ENCODE measurements around the gene RPRD1B. TPM values are rescaled to one million over a fixed set of nuclear protein-coding genes. Genes with fewer than 3 reads are reported as not detected.
A peak's percentile ranks its signal among the peaks of the same experiment; 100 is the strongest.

Gene RPRD1B
- total RNA-seq, 1 donor from 2014 or later, result 39.4 TPM

DNA sequence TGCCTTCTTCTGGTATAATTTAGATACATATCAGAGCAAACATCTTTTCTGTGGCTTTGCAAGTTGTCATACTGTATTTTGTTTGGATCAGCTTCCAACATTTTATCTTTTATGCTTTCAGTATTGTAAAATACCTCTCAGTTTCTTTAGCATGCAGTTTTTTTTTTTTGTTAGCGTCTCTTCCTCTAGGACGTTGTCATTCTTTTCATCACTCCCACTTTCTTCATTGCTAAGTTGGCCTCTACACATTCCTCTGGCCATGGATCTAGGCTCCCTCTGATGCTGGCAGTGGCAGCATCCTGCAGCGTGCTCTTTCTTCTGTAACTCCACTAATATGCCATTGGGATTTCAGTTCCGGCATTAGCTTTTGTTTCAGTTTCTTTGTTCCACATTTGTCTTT lies 21.7 kb downstream of the RPRD1B start:
- no peaks in the 10 kb centered on the region for H3K9me3 Mint-ChIP-seq
- DNase-seq (ENCODE audit: low spot score), result no peak
- no peak overlapping the region for H3K27ac Mint-ChIP-seq
- H3K36me3 Mint-ChIP-seq (ENCODE audit: low read depth), result peaks cover 49% of the 10 kb centered on the region
- intact Hi-C loops (cut with micrococcal nuclease), result loop anchor here (10.0 kb wide), 1 partner anchor 50 kb away; no protein-coding TSS in a partner anchor
- no peak overlapping the region for H3K4me3 Mint-ChIP-seq (ENCODE audit: low read depth)
- no peaks in the 10 kb centered on the region for H3K27me3 Mint-ChIP-seq (ENCODE audit: low read depth)
- peaks cover 37% of the 10 kb centered on the region for H3K4me1 Mint-ChIP-seq (ENCODE audit: low read depth)

DNA sequence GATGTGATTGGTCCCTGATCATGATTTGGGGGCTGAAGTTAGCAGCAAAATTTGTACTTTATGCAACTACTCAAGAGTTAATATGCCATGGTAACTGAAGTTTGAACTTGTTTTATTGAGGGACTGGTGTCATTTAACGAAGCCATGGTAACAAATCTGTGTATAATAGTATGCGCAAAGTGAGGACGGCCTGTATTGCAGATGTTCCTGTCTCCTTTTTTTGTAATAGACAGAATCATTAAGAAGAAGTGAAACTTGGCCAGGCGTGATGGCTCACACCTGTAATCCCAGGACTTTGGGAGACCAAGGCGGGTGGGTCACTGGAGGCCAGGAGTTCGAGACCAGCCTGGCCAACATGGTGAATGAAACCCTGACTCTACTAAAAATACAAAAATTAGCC lies 22.3 kb downstream of the RPRD1B start:
- Mint-ChIP-seq H3K36me3 (ENCODE audit: low read depth) (peaks cover 52% of the 10 kb centered on the region), H3K9me3 (no peaks in the 10 kb centered on the region), H3K4me1 (ENCODE audit: low read depth) (peaks cover 36% of the 10 kb centered on the region), H3K4me3 (ENCODE audit: low read depth) (no peak overlapping the region), H3K27me3 (ENCODE audit: low read depth) (no peaks in the 10 kb centered on the region), H3K27ac (no peak overlapping the region)
- no peak for DNase-seq (ENCODE audit: low spot score)
- intact Hi-C loops (cut with micrococcal nuclease), result loop anchor here (10.0 kb wide), 1 partner anchor 51 kb away; no protein-coding TSS in a partner anchor

- Mint-ChIP-seq H3K27me3 (ENCODE audit: low read depth) (no peaks in the 10 kb centered on the region), H3K4me1 (ENCODE audit: low read depth) (peaks cover 35% of the 10 kb centered on the region), H3K36me3 (ENCODE audit: low read depth) (peaks cover 46% of the 10 kb centered on the region), H3K27ac (peak overlapping the region; percentile 79), H3K4me3 (ENCODE audit: low read depth) (no peak overlapping the region), H3K9me3 (no peaks in the 10 kb centered on the region)
- DNase-seq (ENCODE audit: low spot score), result peak; percentile 50
- intact Hi-C loops (cut with micrococcal nuclease), result loop anchor here (1.0 to 10.0 kb wide), 3 partner anchors 53 to 164 kb away; partner anchors contain the start of gene TGM2
Observed at GRCh38 chr20:38057351-38057972, 23.9 kb downstream of the RPRD1B start.

GRCh38 chr20:38059832-38060231 lies 26.3 kb downstream of the RPRD1B start:
- DNase-seq (ENCODE audit: low spot score), result no peak
- intact Hi-C loops (cut with micrococcal nuclease), result loop anchor here (10.0 kb wide), 1 partner anchor 55 kb away; no protein-coding TSS in a partner anchor
- Mint-ChIP-seq H3K27me3 (ENCODE audit: low read depth) (no peaks in the 10 kb centered on the region), H3K4me3 (ENCODE audit: low read depth) (no peak overlapping the region), H3K36me3 (ENCODE audit: low read depth) (peaks cover 51% of the 10 kb centered on the region), H3K9me3 (no peaks in the 10 kb centered on the region), H3K4me1 (ENCODE audit: low read depth) (peaks cover 27% of the 10 kb centered on the region), H3K27ac (no peak overlapping the region)

DNA sequence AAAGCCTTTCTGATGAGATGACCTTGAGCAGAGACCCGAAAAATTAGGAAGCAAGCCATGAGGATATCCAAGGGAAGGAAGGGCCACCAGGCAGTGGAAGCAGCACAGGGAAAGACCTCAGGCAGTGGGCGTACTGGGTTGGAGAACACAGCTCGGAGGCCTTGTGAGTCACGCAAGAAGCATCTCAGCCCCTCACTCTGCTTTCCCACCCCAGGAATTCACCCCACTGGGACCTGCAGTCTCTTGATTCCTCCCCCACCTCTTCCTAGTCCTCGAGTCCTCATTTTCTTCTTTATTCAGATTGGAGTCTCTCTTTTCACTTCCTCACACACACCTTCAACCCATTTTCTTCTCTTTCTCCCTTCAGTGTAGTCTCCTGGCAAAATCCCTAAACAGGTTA lies 27.0 kb downstream of the RPRD1B start:
- intact Hi-C loops (cut with micrococcal nuclease), result no loop called here
- Mint-ChIP-seq H3K27ac (no peak overlapping the region), H3K27me3 (ENCODE audit: low read depth) (no peaks in the 10 kb centered on the region), H3K36me3 (ENCODE audit: low read depth) (peaks cover 51% of the 10 kb centered on the region), H3K4me3 (ENCODE audit: low read depth) (no peak overlapping the region), H3K9me3 (no peaks in the 10 kb centered on the region), H3K4me1 (ENCODE audit: low read depth) (peaks cover 23% of the 10 kb centered on the region)
- no peak for DNase-seq (ENCODE audit: low spot score)

DNA sequence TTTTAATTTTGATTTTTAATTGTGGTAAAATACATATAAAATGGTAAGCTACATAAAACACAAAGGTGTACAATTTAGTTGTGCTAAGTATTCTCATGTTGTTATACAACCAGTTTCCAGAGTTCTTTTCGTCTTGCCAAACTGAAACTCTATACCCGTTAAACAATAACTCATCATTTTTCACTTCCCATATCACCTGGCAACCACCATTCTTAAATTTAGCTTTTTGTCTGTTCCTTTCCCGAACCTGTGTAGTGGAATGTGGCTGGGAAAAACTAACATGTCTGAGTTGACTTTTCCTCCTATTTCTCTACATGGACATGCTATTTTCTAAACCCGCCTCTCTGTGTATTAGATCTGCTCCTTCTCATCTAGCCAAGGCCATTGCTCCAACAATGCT lies 27.6 kb downstream of the RPRD1B start:
- H3K4me3 Mint-ChIP-seq (ENCODE audit: low read depth), result no peak overlapping the region
- H3K36me3 Mint-ChIP-seq (ENCODE audit: low read depth), result peaks cover 54% of the 10 kb centered on the region
- no peaks in the 10 kb centered on the region for H3K27me3 Mint-ChIP-seq (ENCODE audit: low read depth)
- no peak overlapping the region for H3K27ac Mint-ChIP-seq
- H3K9me3 Mint-ChIP-seq, result no peaks in the 10 kb centered on the region
- no peak for DNase-seq (ENCODE audit: low spot score)
- peaks cover 20% of the 10 kb centered on the region for H3K4me1 Mint-ChIP-seq (ENCODE audit: low read depth)
- intact Hi-C loops (cut with micrococcal nuclease), result no loop called here

GRCh38 chr20:38062890-38063289 lies 29.3 kb downstream of the RPRD1B start:
- no peak overlapping the region for H3K27ac Mint-ChIP-seq
- H3K36me3 Mint-ChIP-seq (ENCODE audit: low read depth), result peaks cover 56% of the 10 kb centered on the region
- no peak overlapping the region for H3K4me3 Mint-ChIP-seq (ENCODE audit: low read depth)
- intact Hi-C loops (cut with micrococcal nuclease), result no loop called here
- no peaks in the 10 kb centered on the region for H3K27me3 Mint-ChIP-seq (ENCODE audit: low read depth)
- no peak for DNase-seq (ENCODE audit: low spot score)
- H3K9me3 Mint-ChIP-seq, result no peaks in the 10 kb centered on the region
- H3K4me1 Mint-ChIP-seq (ENCODE audit: low read depth), result peaks cover 8% of the 10 kb centered on the region

GRCh38 chr20:38063911-38064530 lies 30.5 kb downstream of the RPRD1B start:
- H3K36me3 Mint-ChIP-seq (ENCODE audit: low read depth), result peaks cover 59% of the 10 kb centered on the region
- H3K27ac Mint-ChIP-seq, result no peak overlapping the region

DNA sequence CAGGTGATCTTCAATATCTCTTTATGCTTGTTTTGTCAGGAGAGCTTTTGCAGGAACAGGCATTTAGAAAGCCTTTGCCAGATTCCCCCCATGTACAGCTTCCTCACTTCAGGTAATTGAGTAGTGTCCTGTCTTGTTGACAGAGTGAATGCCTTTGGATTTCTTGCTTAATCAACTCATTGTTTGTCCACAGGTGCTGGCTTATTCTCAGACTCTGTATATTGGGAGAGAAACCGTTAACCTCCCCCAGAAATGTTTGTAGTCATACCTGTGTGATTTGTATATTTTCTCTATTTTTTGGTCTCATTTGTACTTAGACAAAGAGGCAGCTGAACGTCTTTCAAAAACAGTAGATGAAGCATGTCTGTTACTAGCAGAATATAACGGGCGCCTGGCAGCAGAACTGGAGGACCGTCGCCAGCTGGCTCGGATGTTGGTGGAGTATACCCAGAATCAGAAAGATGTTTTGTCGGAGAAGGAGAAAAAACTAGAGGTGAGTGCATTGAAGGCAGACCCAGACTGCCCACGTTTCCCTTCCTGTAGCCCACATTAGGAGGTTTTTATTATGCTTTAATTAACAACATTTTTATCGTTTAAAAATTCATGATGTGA lies 32.3 kb downstream of the RPRD1B start:
- Mint-ChIP-seq H3K4me3 (ENCODE audit: low read depth) (no peak overlapping the region), H3K27me3 (ENCODE audit: low read depth) (no peaks in the 10 kb centered on the region), H3K4me1 (ENCODE audit: low read depth) (no peaks in the 10 kb centered on the region), H3K9me3 (no peaks in the 10 kb centered on the region), H3K36me3 (ENCODE audit: low read depth) (peaks cover 55% of the 10 kb centered on the region), H3K27ac (no peak overlapping the region)
- no peak for DNase-seq (ENCODE audit: low spot score)
- intact Hi-C loops (cut with micrococcal nuclease), result no loop called here

More at GRCh38 chr20:38063911-38064530, 30.5 kb downstream of the RPRD1B start:
- no peak overlapping the region for H3K4me3 Mint-ChIP-seq (ENCODE audit: low read depth)
- DNase-seq (ENCODE audit: low spot score), result no peak
- H3K4me1 Mint-ChIP-seq (ENCODE audit: low read depth), result peaks cover 8% of the 10 kb centered on the region
- no peaks in the 10 kb centered on the region for H3K27me3 Mint-ChIP-seq (ENCODE audit: low read depth)
- H3K9me3 Mint-ChIP-seq, result no peaks in the 10 kb centered on the region
- intact Hi-C loops (cut with micrococcal nuclease), result no loop called here

DNA sequence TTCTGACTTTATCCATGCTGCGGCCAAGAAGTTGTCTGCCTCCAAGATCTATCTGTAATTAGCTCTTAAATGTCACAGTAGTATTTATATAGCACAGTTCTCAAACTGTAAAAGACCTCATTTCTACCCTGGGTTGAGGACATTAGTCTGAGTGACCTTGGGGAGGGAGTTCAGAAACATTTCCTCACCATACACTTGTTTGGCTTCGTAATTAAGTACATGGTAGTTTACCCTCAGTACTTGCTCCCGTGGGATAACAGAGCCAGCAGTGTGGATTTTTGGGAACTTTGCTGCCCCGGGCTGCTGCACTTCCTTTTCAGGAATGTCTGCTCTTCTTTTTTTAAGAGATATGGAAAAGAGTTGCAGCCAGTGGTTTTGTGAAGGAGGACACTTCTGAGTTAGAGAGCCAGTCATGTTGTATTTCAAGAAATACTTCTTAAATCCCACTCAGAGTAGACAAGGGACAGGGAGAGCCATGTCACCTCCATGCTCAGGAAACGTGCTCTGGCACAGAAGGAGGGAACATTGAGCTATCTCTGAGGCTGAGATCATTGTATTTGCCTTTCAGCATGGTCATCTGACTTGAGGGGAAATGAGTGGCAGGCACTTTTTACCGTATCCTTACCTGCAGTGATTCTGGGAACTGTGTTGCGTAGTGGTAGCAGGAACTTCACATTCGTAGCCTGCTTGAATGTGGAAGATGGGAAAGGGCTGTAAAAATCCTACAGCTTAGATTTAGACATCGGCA lies 33.6 kb downstream of the RPRD1B start:
- Mint-ChIP-seq H3K4me1 (ENCODE audit: low read depth) (no peaks in the 10 kb centered on the region), H3K27me3 (ENCODE audit: low read depth) (no peaks in the 10 kb centered on the region), H3K4me3 (ENCODE audit: low read depth) (no peak overlapping the region), H3K36me3 (ENCODE audit: low read depth) (peaks cover 67% of the 10 kb centered on the region), H3K9me3 (no peaks in the 10 kb centered on the region), H3K27ac (no peak overlapping the region)
- no peak for DNase-seq (ENCODE audit: low spot score)
- intact Hi-C loops (cut with micrococcal nuclease), result no loop called here

DNA sequence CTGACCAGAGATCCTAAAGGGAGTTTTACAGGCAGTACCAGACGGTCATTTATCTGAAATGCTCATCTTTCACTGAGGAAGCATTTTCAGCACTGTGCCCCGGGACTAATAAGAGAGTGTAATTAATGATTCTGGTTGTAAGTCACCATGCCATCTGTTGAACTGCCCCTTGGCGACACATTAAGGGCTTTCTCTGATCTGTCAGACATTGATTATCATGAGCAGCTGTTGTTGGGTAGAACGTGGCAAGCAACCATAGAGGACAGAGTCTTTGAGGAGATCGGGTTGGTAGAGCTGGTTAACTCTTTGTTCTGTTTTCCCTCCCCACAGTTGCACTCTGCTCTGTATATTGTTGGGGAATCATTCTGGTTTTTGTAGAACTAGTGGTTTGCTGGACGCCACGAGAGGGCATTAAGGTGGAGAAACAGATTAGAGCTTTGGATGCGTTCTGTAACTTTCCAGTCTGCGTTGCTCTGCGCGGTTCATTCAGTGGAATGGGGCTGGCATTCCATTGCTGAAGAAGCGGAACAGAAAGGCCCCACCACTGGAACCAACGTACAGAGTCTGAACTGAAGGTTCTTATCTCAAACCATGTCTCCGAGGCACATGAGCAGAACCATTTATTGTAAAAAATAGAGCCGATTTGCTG lies 34.3 kb downstream of the RPRD1B start:
- H3K4me3 Mint-ChIP-seq (ENCODE audit: low read depth), result no peak overlapping the region

GRCh38 chr20:38072898-38073297 lies 39.4 kb downstream of the RPRD1B start:
- intact Hi-C loops (cut with micrococcal nuclease), result loop anchor here (1.0 to 5.0 kb wide), 2 partner anchors 92 to 149 kb away; partner anchors contain the start of gene TGM2
- peaks cover 3% of the 10 kb centered on the region for H3K4me1 Mint-ChIP-seq (ENCODE audit: low read depth)
- no peak overlapping the region for H3K27ac Mint-ChIP-seq
- H3K4me3 Mint-ChIP-seq (ENCODE audit: low read depth), result no peak overlapping the region
- H3K9me3 Mint-ChIP-seq, result no peaks in the 10 kb centered on the region
- no peak for DNase-seq (ENCODE audit: low spot score)
- peaks cover 60% of the 10 kb centered on the region for H3K36me3 Mint-ChIP-seq (ENCODE audit: low read depth)
- no peaks in the 10 kb centered on the region for H3K27me3 Mint-ChIP-seq (ENCODE audit: low read depth)

More for the DNA sequence above, 34.3 kb downstream of the RPRD1B start:
- Mint-ChIP-seq H3K9me3 (no peaks in the 10 kb centered on the region), H3K27me3 (ENCODE audit: low read depth) (no peaks in the 10 kb centered on the region), H3K36me3 (ENCODE audit: low read depth) (peaks cover 74% of the 10 kb centered on the region), H3K4me1 (ENCODE audit: low read depth) (no peaks in the 10 kb centered on the region), H3K27ac (no peak overlapping the region)
- no peak for DNase-seq (ENCODE audit: low spot score)
- intact Hi-C loops (cut with micrococcal nuclease), result no loop called here

Data from activated T-helper 2 cell treated with anti-CD3 and anti-CD28 coated beads, Interferon-gamma antibody, Interleukin-2, Interleukin-4, amounts not matched to agents 10 μg/mL and 5 μg/mL and 100 μg/mL, durations not matched to agents 14 hours and 24 hours and 36 hours (primary cell).